HepG2 (cell line): ENCODE data around the gene AUH.

Experiments used
- FOSL1 ChIP-seq: sonication (generic); formaldehyde crosslinking; IDR thresholded peaks from 2 replicates; pipeline ENCODE4 v1.9.0; 2021; ENCODE audit warnings: missing genetic modification reagents, borderline replicate concordance
- RBM39 ChIP-seq: fragments of 200-400 bp; formaldehyde crosslinking; IDR thresholded peaks from one replicate; pipeline ENCODE4 v1.6.1; 2018; ENCODE audit warnings: antibody characterized with exemption, mild to moderate bottlenecking, low read depth, low read length; ENCODE audit not compliant: poor library complexity, severe bottlenecking
- RCOR2 ChIP-seq: IDR thresholded peaks from 2 replicates; pipeline ENCODE4 v1.6.1; 2016; ENCODE audit warnings: missing biosample characterization, missing genetic modification reagents
- YY1 ChIP-seq: IDR thresholded peaks from 2 replicates; pipeline ENCODE4 v1.6.1; 2011; ENCODE audit warnings: low read length, low read depth, moderate library complexity, mild to moderate bottlenecking; ENCODE audit not compliant: insufficient read depth, insufficient replicate concordance
- ZNF430 ChIP-seq: sonication (generic); formaldehyde crosslinking; IDR thresholded peaks from 2 replicates; pipeline ENCODE4 v1.9.0; 2021; ENCODE audit warnings: mild to moderate bottlenecking, missing genetic modification reagents
- ZNF629 ChIP-seq: sonication (generic); formaldehyde crosslinking; conservative IDR thresholded peaks from 2 replicates; pipeline ENCODE4 v1.5.0; 2020; ENCODE audit warnings: missing genetic modification reagents
- ZNF747 ChIP-seq: sonication (generic); formaldehyde crosslinking; IDR thresholded peaks from 2 replicates; pipeline ENCODE4 v1.8.1; 2023; ENCODE audit warnings: missing genetic modification reagents, mild to moderate bottlenecking, borderline replicate concordance
- TF ChIP-seq, protein P1 (sequence below): conservative IDR thresholded peaks from 2 replicates; pipeline ENCODE4 v1.6.1; 2018; ENCODE audit warnings: missing genetic modification reagents
- TF ChIP-seq, protein P2 (sequence below): sonication (generic); formaldehyde crosslinking; conservative IDR thresholded peaks from 2 replicates; pipeline ENCODE4 v1.8.0; 2022; ENCODE audit warnings: low read depth, missing genetic modification reagents
- TF ChIP-seq, protein P3 (sequence below): sonication (generic); formaldehyde crosslinking; conservative IDR thresholded peaks from 2 replicates; pipeline ENCODE4 v1.4.0; 2020; ENCODE audit warnings: missing genetic modification reagents

DNA sequence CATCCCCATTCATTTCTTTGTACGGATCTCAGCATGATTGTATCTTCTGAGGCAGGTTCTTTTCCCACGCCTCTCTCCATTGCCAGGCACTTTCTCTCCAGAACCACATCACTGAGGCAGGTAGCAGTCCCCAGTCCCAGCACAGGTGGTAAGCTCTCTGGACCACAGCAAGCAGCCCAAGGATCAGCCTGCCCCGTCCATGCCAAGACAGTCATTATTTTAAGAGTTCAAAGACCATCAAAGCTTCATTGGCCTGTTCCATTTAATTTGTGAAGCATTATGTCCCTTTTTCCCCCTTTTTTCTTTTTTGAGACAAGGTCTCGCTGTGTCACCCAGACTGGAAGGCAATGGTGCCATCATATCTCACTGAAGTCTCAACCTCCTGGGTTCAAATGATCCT lies 171.7 kb downstream of the AUH start:
- TF ChIP-seq, protein P1, sequence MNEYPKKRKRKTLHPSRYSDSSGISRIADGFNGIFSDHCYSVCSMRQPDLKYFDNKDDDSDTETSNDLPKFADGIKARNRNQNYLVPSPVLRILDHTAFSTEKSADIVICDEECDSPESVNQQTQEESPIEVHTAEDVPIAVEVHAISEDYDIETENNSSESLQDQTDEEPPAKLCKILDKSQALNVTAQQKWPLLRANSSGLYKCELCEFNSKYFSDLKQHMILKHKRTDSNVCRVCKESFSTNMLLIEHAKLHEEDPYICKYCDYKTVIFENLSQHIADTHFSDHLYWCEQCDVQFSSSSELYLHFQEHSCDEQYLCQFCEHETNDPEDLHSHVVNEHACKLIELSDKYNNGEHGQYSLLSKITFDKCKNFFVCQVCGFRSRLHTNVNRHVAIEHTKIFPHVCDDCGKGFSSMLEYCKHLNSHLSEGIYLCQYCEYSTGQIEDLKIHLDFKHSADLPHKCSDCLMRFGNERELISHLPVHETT (CRISPR knock-in tag): no peak
- TF ChIP-seq YY1 (no peak), RCOR2 (CRISPR knock-in tag) (no peak), ZNF747 (CRISPR knock-in tag) (no peak), ZNF430 (CRISPR knock-in tag) (no peak), RBM39 (no peak), ZNF629 (no peak), FOSL1 (CRISPR knock-in tag) (no peak)
- TF ChIP-seq, protein P2, sequence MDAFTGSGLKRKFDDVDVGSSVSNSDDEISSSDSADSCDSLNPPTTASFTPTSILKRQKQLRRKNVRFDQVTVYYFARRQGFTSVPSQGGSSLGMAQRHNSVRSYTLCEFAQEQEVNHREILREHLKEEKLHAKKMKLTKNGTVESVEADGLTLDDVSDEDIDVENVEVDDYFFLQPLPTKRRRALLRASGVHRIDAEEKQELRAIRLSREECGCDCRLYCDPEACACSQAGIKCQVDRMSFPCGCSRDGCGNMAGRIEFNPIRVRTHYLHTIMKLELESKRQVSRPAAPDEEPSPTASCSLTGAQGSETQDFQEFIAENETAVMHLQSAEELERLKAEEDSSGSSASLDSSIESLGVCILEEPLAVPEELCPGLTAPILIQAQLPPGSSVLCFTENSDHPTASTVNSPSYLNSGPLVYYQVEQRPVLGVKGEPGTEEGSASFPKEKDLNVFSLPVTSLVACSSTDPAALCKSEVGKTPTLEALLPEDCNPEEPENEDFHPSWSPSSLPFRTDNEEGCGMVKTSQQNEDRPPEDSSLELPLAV (CRISPR knock-in tag): no peak
- TF ChIP-seq, protein P3, sequence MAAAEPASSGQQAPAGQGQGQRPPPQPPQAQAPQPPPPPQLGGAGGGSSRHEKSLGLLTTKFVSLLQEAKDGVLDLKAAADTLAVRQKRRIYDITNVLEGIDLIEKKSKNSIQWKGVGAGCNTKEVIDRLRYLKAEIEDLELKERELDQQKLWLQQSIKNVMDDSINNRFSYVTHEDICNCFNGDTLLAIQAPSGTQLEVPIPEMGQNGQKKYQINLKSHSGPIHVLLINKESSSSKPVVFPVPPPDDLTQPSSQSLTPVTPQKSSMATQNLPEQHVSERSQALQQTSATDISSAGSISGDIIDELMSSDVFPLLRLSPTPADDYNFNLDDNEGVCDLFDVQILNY (CRISPR knock-in tag): no peak
